C4-2B (cell line): Measurements from ENCODE around the gene RGS9BP.

Source experiments
- ZFX ChIP-seq: fragments of 450-650 bp; IDR thresholded peaks from 2 replicates; pipeline ENCODE4 v1.6.1; 2017
- TF ChIP-seq, protein P1 (sequence below): fragments of 450-650 bp; conservative IDR thresholded peaks from 2 replicates; pipeline ENCODE4 v1.5.1; 2017; ENCODE audit warnings: mild to moderate bottlenecking

DNA sequence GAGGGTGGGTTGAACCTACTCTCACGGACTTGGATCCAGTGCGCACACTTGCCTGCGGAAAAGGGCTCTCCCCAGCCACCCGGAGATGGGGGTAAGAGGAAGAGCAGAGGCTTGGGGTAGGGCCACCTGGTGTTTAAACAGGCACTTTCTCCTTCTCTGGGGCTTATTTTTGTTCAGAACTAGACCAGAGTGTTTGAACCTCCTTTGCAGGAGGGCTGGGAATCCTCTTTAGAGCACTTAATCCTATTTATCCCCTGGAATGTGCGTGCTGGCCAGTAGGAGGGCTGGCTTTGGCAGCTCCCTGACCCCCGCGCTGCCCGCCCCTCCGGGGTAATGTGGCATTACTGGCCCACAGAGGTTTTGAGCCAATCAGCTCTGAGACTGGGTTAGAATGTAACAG lies 2.0 kb downstream of the RGS9BP start:
- TF ChIP-seq, protein P1, sequence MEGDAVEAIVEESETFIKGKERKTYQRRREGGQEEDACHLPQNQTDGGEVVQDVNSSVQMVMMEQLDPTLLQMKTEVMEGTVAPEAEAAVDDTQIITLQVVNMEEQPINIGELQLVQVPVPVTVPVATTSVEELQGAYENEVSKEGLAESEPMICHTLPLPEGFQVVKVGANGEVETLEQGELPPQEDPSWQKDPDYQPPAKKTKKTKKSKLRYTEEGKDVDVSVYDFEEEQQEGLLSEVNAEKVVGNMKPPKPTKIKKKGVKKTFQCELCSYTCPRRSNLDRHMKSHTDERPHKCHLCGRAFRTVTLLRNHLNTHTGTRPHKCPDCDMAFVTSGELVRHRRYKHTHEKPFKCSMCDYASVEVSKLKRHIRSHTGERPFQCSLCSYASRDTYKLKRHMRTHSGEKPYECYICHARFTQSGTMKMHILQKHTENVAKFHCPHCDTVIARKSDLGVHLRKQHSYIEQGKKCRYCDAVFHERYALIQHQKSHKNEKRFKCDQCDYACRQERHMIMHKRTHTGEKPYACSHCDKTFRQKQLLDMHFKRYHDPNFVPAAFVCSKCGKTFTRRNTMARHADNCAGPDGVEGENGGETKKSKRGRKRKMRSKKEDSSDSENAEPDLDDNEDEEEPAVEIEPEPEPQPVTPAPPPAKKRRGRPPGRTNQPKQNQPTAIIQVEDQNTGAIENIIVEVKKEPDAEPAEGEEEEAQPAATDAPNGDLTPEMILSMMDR = no peak
- TF ChIP-seq ZFX = no peak
